Esophagus squamous epithelium (tissue), 5 donors: ENCODE data around the gene ZNF398. TPM values are rescaled to one million over a fixed set of nuclear protein-coding genes. Genes with fewer than 3 reads are reported as not detected.

Experiments used
- DNase-seq: peaks from one replicate; lab custom pipeline; 2025; lab: John Stamatoyannopoulos, UW
- H3K27ac ChIP-seq, 4 donors: fragments of 200-600 bp; sonication (generic); one replicate each; pipeline ENCODE4 v1.5.1; 2016 to 2019; ENCODE audit warnings: mild to moderate bottlenecking in 1 of 4
- H3K27me3 ChIP-seq, 4 donors: fragments of 200-600 bp; sonication (generic); 1 replicate in 3 of 4; 2 replicates in 1 of 4; pipeline versions ENCODE4 v1.5.1 to v1.6.0; 2017 to 2021; ENCODE audit warnings: antibody characterized with exemption in 1 of 4
- H3K36me3 ChIP-seq, 3 donors: fragments of 200-600 bp; sonication (generic); one replicate each; pipeline ENCODE4 v1.5.1; 2016 to 2019
- H3K4me1 ChIP-seq, 3 donors: fragments of 200-600 bp; sonication (generic); one replicate each; pipeline ENCODE4 v1.5.1; 2017 to 2019
- H3K4me3 ChIP-seq, 4 donors: fragments of 200-600 bp; sonication (generic); 1 replicate in 3 of 4; 2 replicates in 1 of 4; pipeline ENCODE4 v1.5.1; 2016 to 2019; ENCODE audit warnings: mild to moderate bottlenecking in 2 of 4, moderate library complexity in 1 of 4
- H3K9me3 ChIP-seq, 3 donors: fragments of 200-600 bp; sonication (generic); one replicate each; pipeline ENCODE4 v1.5.1; 2016 to 2019
- POLR2A ChIP-seq, 4 donors: fragments of 450-650 bp; IDR thresholded peaks; one replicate each; pipeline ENCODE4 v1.6.1; 2017; ENCODE audit warnings: antibody characterized with exemption in 4 of 4, mild to moderate bottlenecking in 4 of 4, moderate library complexity in 3 of 4
- WGBS, 2 donors: methylation state at CpG; one replicate each; pipeline ENCODE4 v1.1.5; 2018; 5-methylcytosine and 5-hydroxymethylcytosine counted together
- intact Hi-C: fragments of 100-400 bp; cut with DNase I; formaldehyde crosslinking; loops from one replicate; pipeline ENCODE4 v1.15.0; 2022
- total RNA-seq, 4 donors: library from RNA; depleted of rRNA; stranded (reverse); fragments of >200 nt; gene quantifications; one replicate each; pipeline ENCODE4 v1.1.0, GENCODE V29; 2016
- TF ChIP-seq, protein P1 (sequence below), 6 experiments: fragments of 450-650 bp in 4 of 6; fragments of 200-600 bp in 2 of 6; sonication (generic) in 2 of 6; IDR thresholded peaks; one replicate each; pipeline ENCODE4 v1.5.1; 2016 to 2019; ENCODE audit warnings: antibody characterized with exemption in 6 of 6, mild to moderate bottlenecking in 4 of 6, moderate library complexity in 4 of 6
- donor health status: DM: yes; HTN: yes; CAD: no.

Gene ZNF398
- total RNA-seq, 4 donors from 2014 or later = 8.9 to 20.8 (median 12.6) TPM

GRCh38 chr7:149199234-149199995 is 52.2 kb downstream of the ZNF398 start:
- no peak overlapping the region for H3K27ac ChIP-seq
- H3K9me3 ChIP-seq = no peaks in the 10 kb centered on the region
- WGBS, 2 donors = 90 to 93% methylated on average over 6 of the region's 6 CpGs
- H3K27me3 ChIP-seq = no peaks in the 10 kb centered on the region
- no peak for DNase-seq
- H3K4me1 ChIP-seq = peaks cover 16 to 36% (median 20%) of the 10 kb centered on the region in 3 donors
- peaks cover 25 to 64% (median 32%) of the 10 kb centered on the region in 3 donors for H3K36me3 ChIP-seq
- intact Hi-C loops = no loop called here
- H3K4me3 ChIP-seq = no peak overlapping the region
- TF ChIP-seq, protein P1, sequence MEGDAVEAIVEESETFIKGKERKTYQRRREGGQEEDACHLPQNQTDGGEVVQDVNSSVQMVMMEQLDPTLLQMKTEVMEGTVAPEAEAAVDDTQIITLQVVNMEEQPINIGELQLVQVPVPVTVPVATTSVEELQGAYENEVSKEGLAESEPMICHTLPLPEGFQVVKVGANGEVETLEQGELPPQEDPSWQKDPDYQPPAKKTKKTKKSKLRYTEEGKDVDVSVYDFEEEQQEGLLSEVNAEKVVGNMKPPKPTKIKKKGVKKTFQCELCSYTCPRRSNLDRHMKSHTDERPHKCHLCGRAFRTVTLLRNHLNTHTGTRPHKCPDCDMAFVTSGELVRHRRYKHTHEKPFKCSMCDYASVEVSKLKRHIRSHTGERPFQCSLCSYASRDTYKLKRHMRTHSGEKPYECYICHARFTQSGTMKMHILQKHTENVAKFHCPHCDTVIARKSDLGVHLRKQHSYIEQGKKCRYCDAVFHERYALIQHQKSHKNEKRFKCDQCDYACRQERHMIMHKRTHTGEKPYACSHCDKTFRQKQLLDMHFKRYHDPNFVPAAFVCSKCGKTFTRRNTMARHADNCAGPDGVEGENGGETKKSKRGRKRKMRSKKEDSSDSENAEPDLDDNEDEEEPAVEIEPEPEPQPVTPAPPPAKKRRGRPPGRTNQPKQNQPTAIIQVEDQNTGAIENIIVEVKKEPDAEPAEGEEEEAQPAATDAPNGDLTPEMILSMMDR (IDR thresholded peaks at IDR 0.05) = no peak
- TF ChIP-seq POLR2A (IDR thresholded peaks at IDR 0.05) = no peak

DNA sequence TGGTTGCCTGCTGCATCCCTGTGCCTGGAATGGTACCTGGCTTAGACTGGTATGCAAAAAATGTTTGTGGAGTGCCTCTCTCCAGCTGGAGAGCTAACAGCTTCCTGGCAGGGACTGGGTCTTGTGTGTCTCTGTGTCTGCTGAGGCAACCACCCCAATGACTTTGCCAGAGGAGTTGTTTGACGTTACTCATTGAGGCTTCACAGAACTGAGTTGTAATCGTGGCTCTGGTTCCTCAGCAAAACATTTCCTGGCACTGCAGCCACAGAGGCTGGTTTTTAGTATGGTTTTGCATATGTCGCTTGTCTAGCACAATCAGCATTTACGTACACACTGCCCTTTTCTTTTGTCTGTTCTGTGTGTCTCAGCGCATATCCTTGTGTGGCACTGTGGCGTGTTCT is 55.6 kb downstream of the ZNF398 start:
- Histone ChIP-seq H3K4me1 (peaks cover 0 to 22% (median 0%) of the 10 kb centered on the region in 3 donors), H3K4me3 (no peak overlapping the region), H3K27me3 (no peaks in the 10 kb centered on the region), H3K36me3 (peaks cover 32 to 98% (median 48%) of the 10 kb centered on the region in 3 donors), H3K9me3 (no peaks in the 10 kb centered on the region), H3K27ac (no peak overlapping the region)
- no peak for DNase-seq
- 81% methylated on average over 6 of the region's 6 CpGs for WGBS, 2 donors
- intact Hi-C loops = no loop called here
- TF ChIP-seq POLR2A (IDR thresholded peaks at IDR 0.05) = no peak
- TF ChIP-seq, protein P1 (IDR thresholded peaks at IDR 0.05) = no peak

DNA sequence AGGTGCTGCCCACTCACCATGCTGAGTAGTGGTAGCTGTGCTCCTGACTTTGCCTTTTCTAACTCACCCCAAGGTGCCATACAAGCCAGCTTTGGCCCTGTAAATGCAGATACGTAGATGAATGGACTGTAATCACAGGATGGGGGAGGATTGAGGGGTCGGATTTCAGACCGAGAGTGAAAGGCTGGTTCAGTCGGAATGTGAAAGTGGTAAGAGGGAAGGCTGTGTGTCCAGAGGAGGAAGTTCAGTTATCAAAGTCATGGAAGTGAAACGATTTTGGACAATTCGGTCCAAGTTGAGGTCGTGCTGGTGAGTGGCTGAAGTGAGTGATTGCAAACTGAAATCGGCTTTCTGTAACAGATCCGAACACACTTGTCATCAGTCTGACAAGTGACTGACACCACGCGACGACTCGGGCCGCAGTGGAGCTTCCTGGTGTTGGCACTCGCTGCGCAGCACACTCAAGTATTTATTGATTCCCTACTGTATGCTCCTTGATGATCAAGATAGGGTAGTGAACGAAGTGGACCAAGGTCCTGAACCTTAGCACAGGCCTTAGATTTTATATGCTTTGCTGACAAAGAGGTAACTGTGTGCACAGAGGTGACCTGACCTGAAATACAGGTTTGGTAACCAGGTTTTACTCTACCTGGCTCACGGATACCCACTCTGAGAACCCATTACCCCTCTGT is 58.6 kb downstream of the ZNF398 start:
- Histone ChIP-seq H3K4me1 (peaks cover 0 to 18% (median 0%) of the 10 kb centered on the region in 3 donors), H3K27ac (no peak overlapping the region), H3K9me3 (no peaks in the 10 kb centered on the region), H3K27me3 (no peaks in the 10 kb centered on the region), H3K36me3 (peaks cover 21 to 100% (median 39%) of the 10 kb centered on the region in 3 donors), H3K4me3 (no peak overlapping the region)
- TF ChIP-seq, protein P1 (IDR thresholded peaks at IDR 0.05) = no peak
- WGBS, 2 donors = 74 to 85% methylated on average over 17 to 18 of the region's 18 CpGs
- DNase-seq = no peak
- intact Hi-C loops = no loop called here

DNA sequence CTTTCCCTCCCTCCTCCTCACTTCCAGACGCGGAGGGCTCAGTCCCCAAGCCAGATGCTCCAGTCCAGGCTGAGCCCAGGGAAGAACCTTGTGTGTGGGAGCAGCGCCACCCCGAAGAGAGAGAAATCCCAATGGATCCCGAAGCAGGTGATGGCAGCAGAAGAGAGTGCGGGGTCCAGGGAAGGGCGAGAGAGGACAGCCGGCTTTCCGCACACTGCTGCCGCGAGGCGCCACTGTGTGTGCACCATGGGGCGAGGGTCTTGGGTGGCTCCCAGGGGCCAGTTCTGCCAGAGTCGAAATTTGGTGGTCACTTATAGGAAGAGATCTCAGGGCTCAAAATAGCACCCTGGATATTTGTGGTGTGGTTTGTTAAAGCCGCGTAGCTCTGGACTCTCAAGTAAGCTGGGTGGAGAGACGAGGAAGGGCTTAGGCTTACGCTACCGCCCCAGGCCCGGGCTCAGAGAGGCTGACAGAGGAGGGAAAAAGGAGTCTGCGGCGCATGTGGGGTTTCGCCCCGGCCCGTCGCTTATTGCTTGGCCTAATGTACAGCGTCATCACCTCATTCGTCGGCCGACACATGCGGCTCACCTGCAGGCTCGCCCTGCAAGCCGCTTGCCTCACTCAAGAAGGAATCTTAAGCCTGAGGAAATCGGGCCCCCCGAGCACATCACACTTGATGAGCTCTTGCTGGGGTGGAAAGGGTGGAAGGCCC is 60.2 kb downstream of the ZNF398 start:
- peaks cover 16 to 100% (median 33%) of the 10 kb centered on the region in 3 donors for H3K36me3 ChIP-seq
- WGBS, 2 donors = 84 to 87% methylated on average over 26 to 33 of the region's 35 CpGs
- no peak overlapping the region for H3K27ac ChIP-seq
- intact Hi-C loops = no loop called here
- H3K27me3 ChIP-seq = no peaks in the 10 kb centered on the region
- DNase-seq = no peak
- no peaks in the 10 kb centered on the region for H3K9me3 ChIP-seq
- no peak overlapping the region for H3K4me3 ChIP-seq
- TF ChIP-seq, protein P1 (IDR thresholded peaks at IDR 0.05) = no peak
- TF ChIP-seq POLR2A (IDR thresholded peaks at IDR 0.05) = no peak
- H3K4me1 ChIP-seq = peaks cover 0 to 18% (median 0%) of the 10 kb centered on the region in 3 donors
